ENCODE results near the gene LIPE.

Gene LIPE

GRCh38 chr19:42433503-42434260, 6.5 kb upstream of the LIPE start:
- peak; percentile 72 for TF ChIP-seq CTCF (IDR thresholded peaks at IDR 0.05; ENCODE audit: insufficient read depth, missing control alignments)
- DNase-seq (ENCODE audit: insufficient read length, low spot score) (no peak), FAIRE-seq (no peak)

DNA sequence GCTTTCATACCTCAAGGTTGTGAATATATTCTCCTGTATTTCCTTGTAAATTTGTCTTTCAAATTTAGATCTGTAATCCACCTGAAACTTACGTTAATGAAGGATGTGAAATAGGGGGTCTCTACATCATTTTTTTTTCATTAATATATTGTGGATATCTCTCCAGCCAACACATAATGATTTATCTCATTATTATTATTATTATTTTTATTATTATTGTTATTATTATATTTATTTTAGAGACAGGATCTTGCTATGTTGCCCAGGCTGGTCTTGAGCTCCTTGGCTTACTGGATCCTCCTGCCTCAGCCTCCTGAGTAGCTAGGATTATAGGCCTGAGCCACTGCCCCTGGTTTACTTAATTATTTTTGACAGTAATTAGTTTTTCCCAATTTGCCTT, 4.3 kb upstream of the LIPE start:
- FAIRE-seq (no peak), DNase-seq (ENCODE audit: insufficient read length, low spot score) (no peak)
- no peak for TF ChIP-seq CTCF (IDR thresholded peaks at IDR 0.05; ENCODE audit: insufficient read depth, missing control alignments)

DNA sequence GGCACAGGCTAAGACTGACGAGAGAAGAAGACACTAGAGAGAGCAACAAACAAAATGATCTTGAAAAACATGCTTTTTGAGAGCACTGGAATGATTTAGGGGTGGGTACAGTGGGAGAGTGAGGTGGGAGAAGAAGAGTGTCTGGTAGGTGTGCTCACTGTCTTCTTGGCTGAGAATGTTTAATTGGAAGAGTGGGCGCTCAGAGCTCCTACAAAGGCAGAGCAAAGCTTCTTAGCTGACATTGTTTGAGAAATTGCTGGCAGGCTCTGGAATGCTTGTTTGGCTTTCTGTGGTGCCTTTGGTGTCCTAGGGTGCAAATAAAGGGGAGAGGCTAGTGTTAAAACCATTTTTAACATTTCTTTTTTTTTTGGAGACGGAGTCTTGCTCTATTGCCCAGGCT, 1.5 kb upstream of the LIPE start:
- TF ChIP-seq CTCF (IDR thresholded peaks at IDR 0.05; ENCODE audit: insufficient read depth, missing control alignments) = no peak
- no peak for FAIRE-seq
- no peak for DNase-seq (ENCODE audit: insufficient read length, low spot score)

DNA sequence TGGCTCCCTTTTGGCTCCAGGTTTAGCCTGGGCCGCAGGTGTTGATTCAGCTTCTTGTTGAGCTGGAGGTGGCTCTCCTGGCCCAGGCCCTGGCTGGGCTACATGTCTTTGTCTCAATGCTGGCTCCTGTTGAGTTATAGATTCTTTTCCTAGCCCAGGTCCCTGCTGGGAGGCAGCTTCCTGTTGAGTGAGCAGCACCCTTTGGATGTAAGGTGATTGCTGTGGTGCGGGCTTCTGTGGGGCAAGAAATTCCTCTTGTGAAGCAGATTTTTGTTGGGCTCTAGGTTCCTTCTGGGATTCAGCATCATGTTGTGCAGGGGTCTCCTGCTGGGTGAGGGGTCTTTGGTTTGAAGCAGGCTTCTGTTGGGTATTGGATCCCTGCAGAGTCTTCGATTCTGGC, 545 bp downstream of the LIPE start:
- no peak for DNase-seq (ENCODE audit: insufficient read length, low spot score)
- no peak for TF ChIP-seq CTCF (IDR thresholded peaks at IDR 0.05; ENCODE audit: insufficient read depth, missing control alignments)
- no peak for FAIRE-seq

DNA sequence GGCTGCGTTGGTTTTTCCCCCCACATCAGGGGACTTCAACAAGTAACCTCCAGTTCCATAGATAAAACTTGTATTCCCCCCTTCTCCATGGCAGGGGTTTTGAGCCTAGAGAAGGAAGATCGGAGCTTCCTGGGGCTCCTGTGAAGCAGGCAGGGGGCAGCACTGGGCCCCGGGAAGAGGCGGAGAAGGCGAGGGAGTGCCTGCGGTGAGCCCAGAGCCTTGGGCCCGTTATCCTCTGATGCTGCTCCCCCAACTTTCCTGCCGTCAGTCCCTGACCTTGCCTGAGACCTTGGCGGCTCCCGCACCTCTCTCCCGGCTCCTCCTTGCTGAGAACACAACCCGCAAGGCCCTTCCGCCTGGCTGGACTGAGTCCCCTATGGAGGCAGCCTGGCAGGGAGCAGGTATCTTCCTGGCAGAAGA, 2.5 kb downstream of the LIPE start:
- TF ChIP-seq CTCF (IDR thresholded peaks at IDR 0.05; ENCODE audit: insufficient read depth, missing control alignments) = peak; percentile 14
- no peak for DNase-seq (ENCODE audit: insufficient read length, low spot score)
- FAIRE-seq = no peak

GRCh38 chr19:42424345-42424707, 2.9 kb downstream of the LIPE start:
- no peak for TF ChIP-seq CTCF (IDR thresholded peaks at IDR 0.05; ENCODE audit: insufficient read depth, missing control alignments)
- DNase-seq (ENCODE audit: insufficient read length, low spot score) = no peak
- FAIRE-seq = no peak

DNA sequence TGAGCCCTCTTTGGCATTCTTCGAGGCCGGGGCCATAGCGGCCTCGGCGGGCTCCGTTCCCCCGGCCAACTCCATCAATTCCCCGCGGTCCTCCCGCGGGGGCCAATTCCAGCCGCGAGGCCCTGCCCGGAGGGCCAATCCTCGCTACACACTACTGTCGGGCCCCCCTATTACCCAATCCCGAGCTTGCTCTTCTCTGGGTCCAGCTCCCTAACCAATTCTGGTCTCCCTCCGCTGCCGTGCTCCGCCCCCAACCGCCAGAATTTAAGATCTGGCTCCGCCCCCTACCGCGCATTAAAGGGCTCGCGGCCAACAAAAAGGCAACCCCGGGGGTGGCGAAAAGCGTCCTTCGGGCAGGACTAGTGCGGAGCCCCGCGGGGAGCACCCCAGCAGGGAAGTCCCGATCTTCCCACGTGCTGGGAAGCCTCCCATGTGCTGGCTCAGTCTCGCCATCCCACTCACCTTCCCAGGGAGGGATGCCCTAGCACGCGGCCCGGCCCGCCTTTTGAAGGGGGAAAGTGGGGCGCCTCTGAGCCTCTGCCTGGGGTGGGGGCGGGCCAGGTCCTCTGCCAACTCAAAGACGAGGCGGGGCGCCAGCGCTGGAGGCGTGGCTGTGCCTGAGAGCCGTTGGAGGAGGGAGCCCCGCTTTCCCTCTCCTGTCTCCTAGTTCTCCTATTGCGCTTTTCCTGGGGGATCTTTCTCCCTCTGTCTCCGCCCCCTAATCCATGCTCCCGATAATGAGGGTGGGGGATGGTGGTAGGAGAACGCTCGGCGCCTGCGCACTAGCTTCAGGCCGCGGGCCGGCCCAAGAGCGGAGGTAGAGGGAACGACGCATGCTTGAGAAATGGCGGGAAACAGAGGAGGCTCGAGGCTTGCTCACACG, 3.5 kb downstream of the LIPE start:
- FAIRE-seq (no peak), DNase-seq (ENCODE audit: insufficient read length, low spot score) (peak; percentile 87)
- TF ChIP-seq CTCF (IDR thresholded peaks at IDR 0.05; ENCODE audit: insufficient read depth, missing control alignments) = no peak

All from D721Med (cell line).